Measurements from ENCODE around the gene PKLR. TPM values are rescaled to one million over a fixed set of nuclear protein-coding genes. Genes with fewer than 3 reads are reported as not detected.

The PKLR gene
- polyA plus RNA-seq, 1 experiment, result not detected

- DNase-seq (ENCODE audit: low read depth, low spot score), result no peak
- peak overlapping the region; percentile 52 for H3K27ac ChIP-seq (ENCODE audit: low read depth, low read length)
- H3K4me3 ChIP-seq (ENCODE audit: low read depth, low read length), result peak overlapping the region; percentile 82
- TF ChIP-seq CTCF (IDR thresholded peaks at IDR 0.05; ENCODE audit: low read depth, low read length), result peak; percentile 54
- H3K27me3 ChIP-seq (ENCODE audit: control insufficient read depth, insufficient read depth, low read length), result no peaks in the 10 kb centered on the region
- H3K9me3 ChIP-seq (ENCODE audit: control insufficient read depth, insufficient read depth, low read length), result no peaks in the 10 kb centered on the region; the same call in 1 of the 2 replicates
- ChIA-PET CTCF (interaction anchor here (1.0 to 3.2 kb wide), 2 partner anchors 74 kb away, joined by 8 to 62 read pairs; no protein-coding TSS in a partner anchor), POLR2A (interaction anchor here (0.6 kb wide), 1 partner anchor 32 kb away, joined by 7 read pairs; no protein-coding TSS in a partner anchor)
These were observed 23.7 kb upstream of the PKLR start for GRCh38 chr1:155324717-155325602.

DNA sequence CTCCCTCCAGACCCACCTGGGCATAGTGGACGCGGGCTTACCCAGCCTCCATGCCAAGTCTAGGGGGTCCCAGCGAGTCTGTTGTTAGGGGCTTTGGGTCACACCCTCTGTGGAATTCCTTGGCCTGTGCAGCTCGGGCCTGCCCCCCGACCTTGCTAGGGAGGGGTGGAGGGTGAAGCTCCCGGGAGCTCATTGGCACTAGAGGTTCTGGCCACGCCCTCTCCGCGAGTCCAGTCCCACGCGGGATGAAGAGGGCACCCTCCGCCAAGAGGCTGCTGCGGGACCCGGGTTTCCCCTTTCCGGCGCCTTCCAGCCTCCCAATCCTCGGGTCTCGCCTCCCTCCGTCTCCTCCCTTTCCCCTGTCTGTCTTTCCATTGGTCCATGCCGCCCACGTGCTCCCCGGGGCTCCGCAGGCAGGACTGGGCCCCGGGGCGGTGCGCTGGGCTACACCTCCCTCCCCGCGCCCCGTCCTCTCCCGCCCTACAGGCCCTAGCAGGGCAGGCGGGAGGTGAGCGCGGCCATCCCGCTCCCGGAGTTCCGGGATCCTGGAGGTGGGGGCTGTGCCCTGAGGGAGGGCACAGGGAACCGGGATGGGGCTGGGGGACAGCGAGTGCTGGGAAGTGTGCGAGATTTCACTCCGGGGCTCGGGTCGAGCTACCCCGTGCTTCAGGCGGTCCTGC lies 22.9 kb upstream of the PKLR start:
- ChIA-PET POLR2A (interaction anchor here (0.6 to 2.6 kb wide), 6 partner anchors 16 to 349 kb away, joined by 3 to 11 read pairs (median 3); partner anchors contain the start of genes CLK2 and FDPS), CTCF (interaction anchor here (0.5 to 3.2 kb wide), 12 partner anchors 10 to 340 kb away, joined by 3 to 62 read pairs (median 4); partner anchors contain the start of gene FDPS)
- Histone ChIP-seq H3K9me3 (ENCODE audit: control insufficient read depth, insufficient read depth, low read length) (no peaks in the 10 kb centered on the region; the same call in 1 of the 2 replicates), H3K27me3 (ENCODE audit: control insufficient read depth, insufficient read depth, low read length) (no peaks in the 10 kb centered on the region), H3K27ac (ENCODE audit: low read depth, low read length) (peak overlapping the region; percentile 82), H3K4me3 (ENCODE audit: low read depth, low read length) (peak overlapping the region; percentile 82)
- peak; percentile 89 for DNase-seq (ENCODE audit: low read depth, low spot score)
- no peak for TF ChIP-seq CTCF (IDR thresholded peaks at IDR 0.05; ENCODE audit: low read depth, low read length)

- POLR2A ChIA-PET, result interaction anchor here (0.6 to 2.6 kb wide), 6 partner anchors 15 to 348 kb away, joined by 3 to 11 read pairs (median 3); partner anchors contain the start of genes CLK2 and FDPS
- Histone ChIP-seq H3K27me3 (ENCODE audit: control insufficient read depth, insufficient read depth, low read length) (no peaks in the 10 kb centered on the region), H3K27ac (ENCODE audit: low read depth, low read length) (peak overlapping the region; percentile 82), H3K9me3 (ENCODE audit: control insufficient read depth, insufficient read depth, low read length) (no peaks in the 10 kb centered on the region; the same call in 1 of the 2 replicates), H3K4me3 (ENCODE audit: low read depth, low read length) (peak overlapping the region; percentile 82)
- no peak for TF ChIP-seq CTCF (IDR thresholded peaks at IDR 0.05; ENCODE audit: low read depth, low read length)
- DNase-seq (ENCODE audit: low read depth, low spot score), result peak; percentile 66
- CTCF ChIA-PET, result interaction anchor here (0.5 to 3.2 kb wide), 14 partner anchors 11 to 341 kb away, joined by 3 to 62 read pairs (median 4); partner anchors contain the start of genes FDPS and HCN3
These were observed 22.4 kb upstream of the PKLR start for GRCh38 chr1:155323729-155324036.

- Histone ChIP-seq H3K27me3 (ENCODE audit: control insufficient read depth, insufficient read depth, low read length) (no peaks in the 10 kb centered on the region), H3K27ac (ENCODE audit: low read depth, low read length) (peak overlapping the region; percentile 82), H3K9me3 (ENCODE audit: control insufficient read depth, insufficient read depth, low read length) (no peaks in the 10 kb centered on the region; the same call in 1 of the 2 replicates), H3K4me3 (ENCODE audit: low read depth, low read length) (peak overlapping the region; percentile 82)
- POLR2A ChIA-PET, result interaction anchor here (0.6 to 2.6 kb wide), 8 partner anchors 11 to 240 kb away, joined by 3 to 11 read pairs (median 3); partner anchors contain the start of genes ASH1L, CLK2 and FDPS
- CTCF ChIA-PET, result interaction anchor here (0.5 to 3.2 kb wide), 20 partner anchors 10 to 269 kb away, joined by 3 to 62 read pairs (median 4); partner anchors contain the start of genes FDPS, HCN3 and KRTCAP2
- DNase-seq (ENCODE audit: low read depth, low spot score), result peak; percentile 86
- TF ChIP-seq CTCF (IDR thresholded peaks at IDR 0.05; ENCODE audit: low read depth, low read length), result peak; percentile 87
These were observed 21.9 kb upstream of the PKLR start for GRCh38 chr1:155322953-155323728.
